CD4-positive, alpha-beta T cell treated with Interferon alpha-2 for 1 hour (primary cell): Measurements from ENCODE around the gene MPC1L.
"Not testable (repeated sequence)": the region's sequence is repeated elsewhere in the genome, so short reads cannot be mapped to it uniquely, and the experiment has no call there.

ENCODE experiments used
- DNase-seq, 2 donors: peaks; one replicate each; pipeline ENCODE4 v3.0.0-alpha.2; 2020 to 2022

MPC1L gene

GRCh38 chrX:40623139-40623536 lies at the start of gene MPC1L:
MPC1L (plus strand) TSS chrX:40623428; CDS start chrX:40623566, 138 bp downstream.
- DNase-seq: no peak

GRCh38 chrX:40573763-40574162 lies 49.5 kb upstream of the MPC1L start:
- DNase-seq: peak; percentile 12 to 55

DNA sequence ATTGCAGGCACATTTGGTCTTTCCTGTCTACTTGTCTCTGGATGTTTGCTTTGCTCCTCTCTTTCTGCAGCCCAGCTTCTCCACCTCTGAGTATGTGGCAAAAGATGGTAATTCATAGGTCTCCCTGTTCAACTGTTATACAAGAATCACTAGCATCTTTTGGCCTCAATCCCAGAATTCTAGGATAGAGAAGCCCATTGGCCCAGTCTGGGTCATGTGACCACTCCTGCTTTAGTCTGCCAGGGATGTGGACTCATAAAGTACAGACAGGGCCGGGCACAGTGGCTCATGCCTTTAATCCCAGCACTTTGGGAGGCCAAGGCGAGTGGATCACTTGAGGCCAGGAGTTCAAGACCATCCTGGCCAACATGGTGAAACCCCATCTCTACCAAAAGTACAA lies 47.8 kb upstream of the MPC1L start:
- not testable (repeated sequence) for DNase-seq

DNA sequence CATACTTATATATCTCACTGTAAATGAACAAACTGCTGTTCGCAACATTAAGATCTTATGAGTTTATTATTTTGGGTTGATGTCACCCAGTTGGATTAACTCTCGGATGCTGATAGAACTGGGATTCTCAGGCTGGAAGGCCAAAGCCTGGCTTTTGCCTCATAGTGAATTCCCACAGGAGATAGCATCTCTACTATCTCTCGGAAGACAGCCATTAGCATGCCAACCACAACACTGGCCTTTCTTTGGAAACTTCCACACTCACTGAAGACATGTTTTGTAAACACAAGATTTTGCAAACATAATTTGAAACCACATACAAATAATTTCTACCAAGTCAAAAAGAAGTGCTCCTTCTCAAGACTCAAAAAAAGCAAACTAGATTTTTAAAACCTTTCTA lies 46.9 kb upstream of the MPC1L start:
- no peak for DNase-seq

DNA sequence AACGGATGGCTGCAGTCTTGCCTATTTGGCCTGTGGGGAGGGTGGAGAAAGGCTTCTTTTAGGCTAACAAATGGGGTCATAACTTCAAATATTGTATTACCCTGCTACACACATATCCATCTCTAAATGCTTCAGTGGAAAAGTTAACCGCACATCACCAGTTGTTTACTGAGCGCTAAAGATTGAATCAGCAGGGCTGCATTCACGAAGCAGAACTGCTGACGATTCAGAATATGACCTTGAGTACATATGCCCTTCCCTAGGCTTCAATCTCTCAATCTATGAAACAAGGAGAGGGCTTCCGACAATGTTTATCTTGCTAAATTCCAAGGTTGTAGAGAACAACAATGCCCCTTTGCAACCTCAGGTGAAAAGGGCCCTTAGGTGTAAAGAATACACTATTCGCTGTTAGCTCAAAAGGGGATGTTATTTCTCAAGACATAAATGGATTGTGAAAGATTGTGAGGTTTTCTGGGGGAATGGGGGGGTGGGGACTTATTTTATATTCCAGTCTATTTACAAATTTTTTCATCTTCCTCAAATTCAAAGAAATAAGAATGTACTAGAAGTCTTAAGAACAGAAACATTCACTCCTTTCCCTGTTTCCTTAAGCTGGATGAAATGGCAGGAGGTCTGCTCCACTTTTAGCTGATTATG lies 45.1 kb upstream of the MPC1L start:
- DNase-seq: no peak

DNA sequence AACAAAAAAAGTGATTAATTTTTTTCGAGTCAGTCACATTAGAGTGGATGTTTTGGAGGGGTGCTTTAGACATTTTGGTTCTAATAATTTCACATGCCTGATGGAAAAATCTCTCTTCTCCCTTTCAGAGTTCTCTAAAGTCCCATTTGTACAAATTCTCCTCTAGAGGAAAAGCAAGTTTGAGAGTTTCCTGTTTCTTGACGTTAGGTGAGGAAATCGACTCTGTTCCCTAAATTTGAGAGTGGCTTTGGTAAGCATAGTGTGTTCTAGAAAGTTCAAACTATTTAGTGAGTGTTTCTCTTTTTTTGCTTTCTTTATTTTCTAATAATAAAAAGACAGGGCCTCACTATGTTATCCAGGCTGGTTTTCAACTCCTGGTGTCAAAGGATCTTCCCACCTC lies 44.1 kb upstream of the MPC1L start:
- DNase-seq: no peak

GRCh38 chrX:40579900-40580536 lies 43.2 kb upstream of the MPC1L start:
- DNase-seq: peak in 1 of 2 donors; percentile 5

DNA sequence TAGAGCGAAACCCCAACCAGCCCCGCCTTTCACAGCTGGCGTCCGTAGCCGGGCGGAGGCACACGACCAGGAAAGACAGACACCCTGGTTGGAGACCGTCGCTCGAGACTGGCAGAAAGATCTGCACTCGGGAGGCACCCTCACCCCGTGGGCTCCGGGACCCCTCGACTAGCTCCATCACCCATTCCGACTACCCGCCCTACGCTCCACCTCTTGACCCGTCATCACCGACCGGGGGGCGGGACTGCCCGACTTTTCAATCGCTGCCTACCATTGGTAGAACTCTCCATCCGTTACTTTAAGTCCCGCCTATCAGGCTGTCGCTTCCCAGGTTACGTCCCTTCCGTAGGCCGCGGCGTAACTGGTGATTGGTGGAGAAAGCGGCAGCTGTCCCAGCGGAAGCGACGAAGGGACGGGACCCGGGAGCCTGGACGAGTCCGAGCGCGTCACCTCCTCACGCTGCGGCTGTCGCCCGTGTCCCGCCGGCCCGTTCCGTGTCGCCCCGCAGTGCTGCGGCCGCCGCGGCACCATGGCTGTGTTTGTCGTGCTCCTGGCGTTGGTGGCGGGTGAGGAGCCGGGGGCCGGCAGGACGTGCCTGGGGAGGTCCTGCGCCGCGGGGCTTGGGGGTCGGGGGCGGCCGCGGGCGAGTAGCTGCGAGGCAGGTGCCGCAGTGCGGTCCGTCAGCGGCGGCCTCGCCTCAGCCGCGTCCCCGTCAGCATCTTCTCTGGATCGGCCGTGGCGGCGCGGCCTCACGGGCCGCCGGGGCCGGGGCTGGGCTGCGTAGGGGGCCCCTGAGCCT lies 42.5 kb upstream of the MPC1L start, which contains the start of gene ATP6AP2:
Gene ATP6AP2 (plus strand): TSS at position 434 of the 799 bp plus-strand sequence. CDS start 96 bp downstream, at position 530.
- DNase-seq: peak; percentile 92 to 94

DNA sequence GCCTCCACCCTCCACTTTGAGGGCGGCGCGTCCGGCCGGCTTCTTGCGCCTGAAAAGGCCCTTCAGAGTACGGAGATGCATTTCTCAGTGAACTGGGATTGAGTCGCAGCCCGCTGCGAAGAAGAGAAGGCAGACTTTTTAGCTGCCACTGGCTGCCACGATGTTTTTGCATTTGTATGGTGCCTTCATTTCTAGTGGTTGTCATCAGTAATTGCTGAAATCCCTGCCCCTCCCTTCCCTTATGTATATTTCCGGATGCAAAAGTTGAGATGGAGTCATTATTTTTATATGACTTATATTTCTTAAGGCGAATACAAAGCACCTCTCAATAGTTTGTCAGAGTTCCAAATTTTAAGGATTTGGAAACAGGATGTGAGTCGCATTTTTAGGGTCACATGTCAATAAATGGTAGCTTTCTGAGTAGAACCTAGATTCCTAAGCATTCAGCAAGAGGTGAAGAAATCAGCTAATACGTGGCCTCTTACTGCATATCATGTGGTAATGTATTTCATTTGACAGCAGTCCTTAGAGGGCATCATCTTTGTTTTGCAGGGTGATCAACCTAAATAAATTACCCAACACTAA lies 41.8 kb upstream of the MPC1L start:
- DNase-seq: peak in 1 of 2 donors; percentile 46

- not testable (repeated sequence) for DNase-seq
These were observed 41.0 kb upstream of the MPC1L start for GRCh38 chrX:40582178-40582577.

- DNase-seq: no peak
These were observed 40.4 kb upstream of the MPC1L start for GRCh38 chrX:40582811-40583210.

GRCh38 chrX:40587623-40588022 lies 35.6 kb upstream of the MPC1L start:
- DNase-seq: not testable (repeated sequence)

- DNase-seq: peak in 1 of 2 donors; percentile 48
These were observed 33.5 kb upstream of the MPC1L start for GRCh38 chrX:40589616-40590321.

DNA sequence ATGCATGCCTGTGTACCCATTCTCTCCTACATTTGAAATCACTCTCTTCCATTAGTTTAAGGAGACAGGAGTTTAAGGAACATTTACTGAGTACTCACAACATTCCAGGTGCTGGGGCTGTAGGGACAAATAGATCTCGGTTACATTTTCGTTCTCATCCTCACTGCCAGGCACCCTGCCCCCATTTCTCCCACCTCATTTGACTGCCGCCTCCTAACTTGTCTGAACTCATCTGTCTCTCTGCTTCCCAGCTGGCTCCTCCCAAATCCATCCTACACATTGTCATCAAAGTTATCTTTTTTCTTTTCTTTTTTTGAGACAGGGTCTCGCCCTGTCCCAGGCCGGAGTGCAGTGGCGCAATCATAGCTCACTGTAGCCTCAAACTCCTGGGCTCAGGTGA lies 19.8 kb upstream of the MPC1L start:
- no peak for DNase-seq

DNA sequence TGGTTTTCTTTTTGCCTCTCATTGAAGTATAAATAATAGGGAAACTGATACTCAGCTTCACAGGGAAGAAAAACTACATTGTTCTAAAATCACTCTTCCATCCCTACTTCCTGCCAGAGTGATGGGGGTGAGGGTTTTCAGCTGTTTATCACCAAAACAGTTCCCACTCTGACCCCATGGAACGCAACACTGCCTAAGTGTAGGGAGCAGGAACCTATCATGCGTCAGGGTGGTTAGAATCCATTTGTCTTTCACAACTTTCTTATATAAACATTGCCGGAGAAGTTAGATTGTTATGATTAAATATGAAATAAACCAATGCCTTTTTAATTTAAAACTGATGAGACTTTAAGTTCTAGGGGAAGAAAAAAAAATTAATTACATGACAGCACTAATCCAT lies 15.8 kb upstream of the MPC1L start:
- no peak for DNase-seq

GRCh38 chrX:40612511-40612910 lies 10.7 kb upstream of the MPC1L start:
- DNase-seq: no peak

GRCh38 chrX:40615976-40616375 lies 7.3 kb upstream of the MPC1L start:
- DNase-seq: no peak

DNA sequence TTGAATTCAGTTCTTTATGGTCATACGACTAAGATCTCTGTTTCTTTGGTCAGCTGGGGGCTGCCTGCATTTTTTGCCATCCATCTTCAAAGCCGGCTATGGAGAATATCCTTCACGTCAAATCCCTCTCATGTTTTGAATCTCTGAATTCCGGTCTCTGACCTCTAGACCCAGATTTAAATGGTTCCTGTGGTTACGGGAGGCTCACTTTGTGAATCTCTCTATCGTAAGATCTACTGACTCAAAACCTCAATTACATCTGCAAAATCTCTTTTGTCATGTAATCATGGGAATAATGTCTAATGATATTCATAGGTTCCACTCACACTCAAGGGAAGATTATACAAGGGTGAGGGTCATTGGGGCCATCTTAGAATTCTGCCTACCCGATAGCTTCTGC lies 5.7 kb upstream of the MPC1L start:
- DNase-seq: no peak

DNA sequence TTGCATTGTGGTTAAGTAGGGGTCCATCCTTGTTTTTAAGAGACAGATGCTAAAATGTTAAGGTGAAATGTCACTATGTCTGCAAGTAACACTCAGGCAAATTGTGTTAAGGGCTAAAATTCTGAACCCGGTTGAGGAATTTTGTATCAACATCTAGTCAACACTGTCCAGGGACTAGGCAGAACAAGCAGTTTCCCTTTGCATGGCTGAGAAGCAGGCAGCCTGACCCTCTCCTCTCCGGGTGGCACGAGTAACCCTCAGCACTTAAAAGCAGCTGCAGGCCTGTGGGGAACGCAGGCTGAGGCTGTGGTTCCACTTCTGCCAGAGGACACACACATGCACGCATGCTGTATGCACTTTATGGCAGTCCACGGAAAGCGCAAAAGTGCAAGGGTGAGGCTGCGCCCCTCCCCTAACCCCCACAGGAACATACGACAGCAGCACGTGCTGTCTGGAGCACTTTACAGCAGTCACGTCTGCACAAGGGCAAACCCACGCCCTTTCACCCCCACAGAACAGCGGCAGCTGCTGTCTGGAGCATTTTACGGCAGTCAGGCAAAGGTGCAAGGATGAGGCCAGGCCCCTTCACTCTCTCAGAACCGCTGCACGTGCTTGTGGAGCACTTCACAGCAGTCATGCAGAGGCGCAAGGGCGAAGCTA lies 619 bp upstream of the MPC1L start:
- no peak for DNase-seq

DNA sequence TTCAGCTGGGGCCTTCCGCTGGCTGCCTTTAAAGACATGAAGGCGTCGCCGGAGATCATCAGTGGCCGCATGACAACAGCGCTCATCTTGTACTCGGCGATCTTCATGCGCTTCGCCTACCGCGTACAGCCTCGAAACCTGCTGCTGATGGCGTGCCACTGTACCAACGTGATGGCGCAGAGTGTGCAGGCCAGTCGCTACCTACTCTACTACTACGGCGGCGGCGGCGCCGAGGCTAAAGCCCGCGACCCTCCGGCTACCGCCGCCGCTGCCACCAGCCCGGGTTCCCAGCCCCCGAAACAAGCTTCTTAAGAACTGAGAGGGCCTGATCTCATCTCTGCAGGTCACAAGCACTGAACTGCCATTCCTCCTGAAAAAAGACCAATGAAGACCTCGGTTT lies 437 bp downstream of the MPC1L start:
- no peak for DNase-seq

DNA sequence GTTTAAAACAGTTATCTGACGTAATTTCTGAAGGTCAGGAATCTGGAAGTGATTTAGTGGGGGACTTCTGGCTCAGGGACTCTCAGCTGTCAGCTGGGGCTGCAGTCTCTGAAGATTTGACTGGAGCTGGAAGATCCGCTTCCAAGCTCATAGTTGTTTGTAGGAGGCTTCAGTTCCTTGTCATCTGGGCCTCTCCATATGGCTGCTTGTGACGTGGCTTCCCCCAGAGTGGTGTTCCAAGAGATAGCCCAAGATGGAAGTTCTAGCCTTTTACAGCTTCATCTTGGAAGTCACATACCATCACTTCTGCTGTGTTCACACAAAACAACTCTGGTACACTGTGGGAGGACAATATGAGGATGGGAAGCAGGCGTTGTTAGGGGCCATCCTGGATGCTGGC lies 2.1 kb downstream of the MPC1L start:
- DNase-seq: no peak

DNA sequence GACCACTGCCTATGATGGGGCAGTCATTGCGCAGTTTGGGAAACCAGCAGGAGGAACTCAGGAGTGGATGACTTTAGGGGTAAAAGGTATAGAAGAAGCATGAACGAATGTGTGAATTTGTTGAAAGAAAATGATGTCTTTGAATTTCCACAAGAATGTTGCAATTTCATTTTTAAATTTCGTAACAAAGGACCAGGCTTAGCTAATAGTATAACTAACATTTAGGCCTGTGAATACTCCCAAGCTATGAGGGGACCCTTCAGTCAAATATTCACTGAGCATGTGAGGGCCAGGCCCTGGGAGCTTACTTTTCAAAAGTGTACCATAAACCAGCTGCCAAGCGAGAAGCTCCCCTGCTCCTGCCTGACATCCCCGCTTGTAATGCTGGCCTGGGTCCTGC lies 5.3 kb downstream of the MPC1L start:
- no peak for DNase-seq
